ENCODE data around the gene FOXK2. TPM values are rescaled to one million over a fixed set of nuclear protein-coding genes. Genes with fewer than 3 reads are reported as not detected.

The FOXK2 gene
- polyA plus RNA-seq, 10 donors: 34.3 to 45.3 (median 40.1) TPM

DNA sequence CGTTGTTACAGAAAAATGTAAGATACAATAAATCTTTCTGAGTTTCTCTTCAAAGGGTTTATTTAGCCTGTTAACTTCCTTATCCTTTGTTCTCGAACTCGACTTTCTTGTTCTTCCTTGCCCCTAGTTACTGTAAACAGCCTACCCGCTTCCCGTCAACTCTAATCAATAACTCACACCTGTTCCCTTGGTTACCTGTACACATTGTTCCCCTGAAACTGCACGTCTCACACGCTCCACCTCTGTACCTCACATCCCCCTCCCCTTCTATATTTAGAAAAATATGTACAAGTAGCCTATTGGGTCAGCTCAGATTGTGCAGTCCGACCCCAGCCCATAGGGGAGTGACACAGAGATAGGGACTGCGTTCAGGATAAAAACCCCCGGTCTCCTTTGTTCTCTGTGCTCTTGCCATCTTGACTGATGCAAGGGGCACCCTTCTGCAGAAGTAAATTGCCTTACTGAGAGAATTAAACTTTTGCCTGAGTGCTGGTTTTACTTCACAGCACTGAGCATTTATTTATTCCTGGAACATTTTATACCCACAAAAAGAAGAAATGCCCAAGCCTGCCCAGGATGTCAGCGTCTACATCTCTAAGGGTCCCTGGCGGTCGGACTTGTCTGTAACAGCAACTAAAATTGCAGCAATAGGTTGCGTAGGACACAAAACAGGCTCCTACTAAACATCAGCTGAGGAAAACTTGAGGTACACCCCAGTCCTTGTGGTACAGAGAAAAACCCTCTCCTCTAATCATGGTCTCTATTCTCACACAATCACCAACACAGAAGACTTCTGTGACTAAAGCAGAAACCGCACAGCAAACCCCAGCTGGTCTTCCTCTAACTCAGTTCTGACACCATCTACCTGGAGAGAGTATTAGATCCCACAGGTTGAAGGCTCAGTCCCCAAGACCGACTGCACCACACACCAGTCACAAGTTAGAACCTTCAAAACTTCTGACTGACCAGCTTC, 117.4 kb downstream of the FOXK2 start:
- no peak for DNase-seq

DNA sequence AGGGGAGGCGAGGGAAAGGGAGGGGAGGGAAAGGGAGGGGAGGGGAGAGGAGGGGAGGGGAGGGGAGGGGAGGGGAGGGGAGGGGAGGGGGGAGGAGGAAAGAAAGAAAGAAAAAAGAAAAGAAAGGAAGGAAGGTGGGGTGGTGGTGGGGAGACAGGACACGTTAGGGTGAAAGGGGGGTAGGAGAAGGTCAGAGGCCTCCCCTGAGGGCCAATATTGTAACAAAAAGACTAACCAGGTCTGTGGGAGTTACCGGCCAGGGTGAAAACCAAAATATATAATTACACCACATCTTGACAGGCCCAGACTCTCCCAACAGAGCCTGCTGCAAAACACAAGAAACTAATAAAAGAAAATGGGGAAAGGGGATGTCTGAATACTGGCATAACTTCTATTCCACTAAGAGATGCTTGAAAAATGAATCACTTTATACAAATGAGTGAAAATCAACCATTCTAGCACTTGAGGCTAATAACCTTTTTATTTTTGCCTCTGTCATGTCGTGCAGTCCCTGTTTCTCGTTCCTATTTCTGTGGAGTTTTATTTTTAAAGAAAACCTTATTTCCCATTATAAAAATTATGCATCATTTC, 118.7 kb downstream of the FOXK2 start:
- no peak for DNase-seq

DNA sequence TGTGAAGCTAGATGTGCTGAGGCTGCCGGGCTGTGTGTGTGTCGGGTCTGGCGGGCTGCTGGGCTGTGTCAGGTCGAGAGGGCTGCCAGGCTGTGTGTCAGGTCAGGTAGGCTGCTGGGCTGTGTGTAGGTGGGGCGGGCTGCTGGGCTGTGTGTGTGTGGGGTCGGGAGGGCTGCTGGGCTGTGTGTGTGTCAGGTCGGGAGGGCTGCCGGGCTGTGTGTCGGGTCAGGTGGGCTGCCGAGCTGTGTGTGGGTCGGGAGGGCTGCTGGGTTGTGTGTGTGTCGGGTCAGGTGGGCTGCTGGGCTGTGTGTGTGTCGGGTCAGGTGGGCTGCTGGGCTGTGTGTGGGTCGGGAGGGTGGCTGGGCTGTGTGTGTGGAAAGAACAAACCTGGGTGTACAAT, 120.1 kb downstream of the FOXK2 start:
- DNase-seq: no peak

DNA sequence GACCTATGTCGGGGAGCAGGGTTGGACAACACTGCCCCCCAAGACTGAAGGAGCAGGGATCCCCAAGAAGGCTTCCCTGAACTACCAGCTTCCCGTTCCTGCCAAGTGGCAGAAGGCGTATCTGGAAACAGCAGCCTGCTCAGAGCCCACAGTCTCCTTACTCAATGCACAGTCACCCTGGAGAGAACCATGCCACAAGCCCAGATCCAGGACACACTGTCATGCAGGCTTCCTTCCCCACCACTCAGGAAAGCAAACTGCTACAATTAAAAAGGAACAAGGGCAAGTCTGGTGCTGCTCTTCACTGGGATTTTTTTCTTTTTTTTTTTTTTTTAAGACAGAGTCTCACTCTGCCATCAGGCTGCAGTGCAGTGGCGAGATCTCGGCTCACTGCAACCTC, 120.5 kb downstream of the FOXK2 start:
- no peak for DNase-seq

DNA sequence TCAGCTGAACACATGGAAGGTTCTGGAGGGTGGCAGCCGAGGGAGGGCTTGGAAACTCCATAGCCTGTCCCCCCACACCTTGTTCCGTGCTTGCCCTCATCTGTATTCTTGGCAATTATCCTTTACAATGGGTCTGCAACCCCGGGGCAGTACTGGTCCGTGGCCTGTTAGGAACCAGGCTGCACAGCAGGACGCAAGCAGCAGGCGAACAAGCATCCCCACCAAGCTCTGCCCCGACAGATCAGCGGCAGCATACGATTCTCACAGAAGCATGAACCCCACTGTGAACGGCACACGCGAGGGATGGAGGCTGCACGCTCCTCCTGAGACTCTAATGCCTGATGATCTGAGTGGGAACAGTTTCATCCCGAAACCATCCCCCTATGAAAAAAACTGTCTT, 122.5 kb downstream of the FOXK2 start:
- no peak for DNase-seq

DNA sequence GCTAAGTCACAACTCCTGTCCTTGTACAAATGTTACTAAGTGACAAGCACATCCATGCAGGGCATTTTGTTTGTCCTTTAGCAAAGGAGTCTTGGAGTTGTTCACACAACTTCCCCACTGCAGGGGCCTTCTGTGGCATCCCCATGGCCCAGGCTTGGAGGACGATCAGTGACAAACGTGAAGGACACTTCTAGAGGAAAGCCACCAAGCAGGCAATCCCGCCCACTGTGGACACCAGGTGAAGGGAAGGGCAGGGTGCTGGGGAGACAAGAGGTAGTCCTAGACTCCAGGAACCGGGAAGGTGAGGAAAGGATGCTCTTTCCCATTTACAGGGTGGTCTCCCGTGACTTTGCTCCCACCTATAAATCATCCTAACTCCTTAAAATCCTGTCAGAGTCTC, 124.6 kb downstream of the FOXK2 start:
- DNase-seq: no peak

DNA sequence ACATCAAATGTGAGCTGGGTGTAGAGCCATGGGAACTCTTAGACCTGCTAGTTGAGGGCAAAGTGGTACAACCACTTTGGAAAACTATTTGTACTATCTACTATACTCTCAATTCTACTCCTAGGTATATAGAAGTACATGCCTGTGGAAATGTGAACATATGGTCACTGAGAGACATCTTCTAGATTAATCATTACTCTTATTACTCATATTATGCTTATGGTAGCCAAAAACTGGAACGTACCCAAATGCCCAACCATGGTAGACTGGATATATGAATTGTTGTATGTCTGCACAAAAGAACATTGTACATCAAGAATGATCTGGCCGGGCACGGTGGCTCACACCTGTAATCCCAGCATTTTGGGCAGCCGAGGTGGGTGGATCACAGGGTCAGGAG, 126.0 kb downstream of the FOXK2 start:
- no peak for DNase-seq

DNA sequence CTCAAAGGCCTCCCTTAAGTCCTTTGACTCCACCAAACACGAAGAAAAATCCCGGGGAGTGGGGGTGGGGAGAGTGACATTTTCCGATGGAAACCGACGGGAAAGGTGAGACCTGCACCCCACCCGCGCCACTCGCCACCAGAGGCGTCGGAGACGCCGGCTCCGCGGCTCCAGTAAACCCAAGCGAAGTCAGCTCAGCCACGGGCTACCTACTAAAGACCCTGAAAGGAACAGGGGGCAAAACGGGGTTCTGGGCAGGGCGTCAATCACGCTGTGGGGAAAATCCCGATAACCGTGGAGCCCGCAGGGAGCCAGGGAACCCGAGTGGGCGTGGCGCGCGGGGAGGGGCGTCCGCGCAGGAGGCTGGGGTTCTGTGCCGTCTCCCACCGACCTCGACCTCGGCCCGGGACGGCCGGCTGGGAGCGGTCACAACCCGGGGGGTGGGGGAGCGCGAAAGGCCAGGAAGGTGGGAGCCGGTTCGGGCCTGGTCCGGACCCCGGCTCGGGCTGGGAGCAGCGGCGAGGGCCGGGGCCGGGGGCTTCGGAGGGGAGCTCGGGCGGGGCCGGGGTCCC, 128.1 kb downstream of the FOXK2 start:
- DNase-seq: peak in 2 of 3 donors; percentile 27 to 60

DNA sequence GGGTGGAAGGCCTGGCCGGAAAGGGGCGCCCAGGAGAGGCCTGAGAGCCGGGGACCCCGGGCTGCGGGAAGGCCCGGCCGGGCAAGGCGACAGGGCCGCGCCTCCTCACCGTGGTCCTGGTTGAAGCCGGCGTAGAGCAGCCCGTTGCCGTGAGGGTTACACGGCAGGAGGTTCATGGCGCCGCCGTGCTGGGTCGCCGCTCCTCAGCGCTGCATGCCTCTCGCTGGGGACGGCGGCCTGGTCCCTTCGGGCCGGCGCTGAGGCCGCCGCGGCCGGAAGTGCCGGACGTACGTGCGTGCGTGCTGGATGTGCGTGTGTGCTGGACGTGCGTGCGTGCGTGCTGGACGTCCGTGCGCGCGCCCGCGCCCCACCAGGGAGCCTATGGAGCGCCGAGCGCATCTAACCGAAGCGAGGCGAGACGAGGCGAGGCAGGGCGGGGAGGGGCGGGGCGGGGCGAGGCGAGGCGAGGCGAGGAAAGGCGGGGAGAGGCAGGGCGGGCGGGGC, 128.7 kb downstream of the FOXK2 start, which contains the start of gene WDR45B:
TSS of gene WDR45B (minus strand) at position 280 of the 504 bp plus-strand sequence. CDS start at position 176, 104 bp downstream.
- DNase-seq: peak; percentile 97 to 99 (median 98)

DNA sequence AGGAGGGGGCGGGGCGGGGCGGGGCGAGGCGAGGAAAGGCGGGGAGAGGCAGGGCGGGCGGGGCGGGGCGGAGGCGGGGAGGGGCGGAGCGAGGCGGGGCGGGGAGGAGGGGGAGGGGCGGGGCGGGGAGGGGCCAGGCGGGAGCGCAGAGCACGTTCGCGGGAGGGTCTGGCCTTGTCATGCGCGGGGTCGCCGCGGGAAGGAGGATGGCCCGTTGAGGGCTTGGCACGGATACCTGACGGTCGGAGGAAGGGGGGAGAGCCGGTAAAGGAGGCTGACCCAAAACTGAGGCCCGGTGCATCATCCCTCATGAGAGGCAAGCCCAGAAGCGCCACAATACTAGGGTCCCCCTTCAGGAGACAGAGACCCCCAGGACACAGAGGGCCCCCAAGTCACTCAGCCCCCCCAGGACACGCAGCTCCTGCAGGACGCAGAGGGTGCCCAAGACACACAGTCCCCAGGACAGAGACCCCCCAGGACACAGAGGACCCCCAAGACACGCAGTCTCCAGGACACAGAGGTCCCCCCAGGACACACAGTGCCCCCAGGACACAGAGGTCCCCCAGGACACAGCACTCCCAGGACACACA, 129.3 kb downstream of the FOXK2 start:
- DNase-seq: peak in 2 of 3 donors; percentile 41 to 70

DNA sequence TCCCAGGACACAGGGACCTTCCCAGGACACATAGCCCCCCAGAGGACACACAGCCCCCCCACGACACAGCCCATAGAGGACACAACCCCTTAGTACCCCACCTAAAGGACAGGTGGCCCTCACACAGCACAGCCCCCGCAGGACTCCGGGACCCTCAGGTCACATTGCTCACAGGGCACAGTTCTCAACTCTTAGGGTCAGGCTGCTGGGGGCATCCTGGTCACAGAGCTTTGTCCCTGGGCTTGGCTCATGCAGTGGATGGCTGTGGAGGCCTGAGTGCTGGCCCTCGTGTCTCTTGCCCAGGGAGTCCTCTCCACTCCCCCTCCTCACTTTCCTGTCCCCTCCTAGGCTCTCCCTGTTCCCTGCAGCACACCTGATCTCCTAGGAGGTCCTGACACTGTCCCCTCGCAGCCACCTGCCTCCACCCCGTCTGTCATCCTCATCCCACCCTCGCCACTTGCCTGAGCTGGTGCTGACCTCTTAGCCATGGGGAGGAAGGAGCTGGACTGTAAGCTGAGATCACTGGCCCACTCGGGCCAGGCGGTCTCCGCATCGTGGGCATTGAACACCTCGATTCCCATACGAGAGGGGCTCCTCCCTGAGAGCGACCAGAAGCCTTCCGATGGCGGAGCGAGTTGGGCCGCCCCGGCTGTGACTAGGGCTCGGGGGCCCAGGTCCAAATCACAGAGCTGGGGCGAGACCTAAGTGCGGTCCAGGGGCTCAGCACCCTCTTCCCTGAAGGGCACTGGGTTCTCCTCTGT, 130.1 kb downstream of the FOXK2 start:
- peak in 1 of 3 donors; percentile 30 for DNase-seq

DNA sequence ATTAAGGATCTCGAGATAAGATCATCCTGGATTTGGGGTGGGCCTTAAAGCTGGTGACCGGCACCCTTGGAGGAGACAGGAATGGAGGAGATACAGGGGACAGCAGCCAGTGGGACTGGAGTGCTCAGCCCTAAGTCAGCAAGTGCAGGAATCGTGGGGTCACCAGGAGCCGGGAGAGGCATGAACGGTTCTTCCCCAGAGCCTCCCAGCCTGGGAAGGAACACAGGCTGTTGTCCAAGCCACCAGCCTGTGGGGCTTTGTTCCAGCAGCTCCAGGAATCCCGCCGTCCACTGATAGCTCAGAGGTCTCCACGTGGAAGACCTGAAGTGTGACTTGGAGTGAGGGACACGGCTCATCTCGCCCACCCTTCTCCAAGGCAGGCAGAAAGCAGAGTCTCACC, 131.2 kb downstream of the FOXK2 start:
- DNase-seq: no peak

DNA sequence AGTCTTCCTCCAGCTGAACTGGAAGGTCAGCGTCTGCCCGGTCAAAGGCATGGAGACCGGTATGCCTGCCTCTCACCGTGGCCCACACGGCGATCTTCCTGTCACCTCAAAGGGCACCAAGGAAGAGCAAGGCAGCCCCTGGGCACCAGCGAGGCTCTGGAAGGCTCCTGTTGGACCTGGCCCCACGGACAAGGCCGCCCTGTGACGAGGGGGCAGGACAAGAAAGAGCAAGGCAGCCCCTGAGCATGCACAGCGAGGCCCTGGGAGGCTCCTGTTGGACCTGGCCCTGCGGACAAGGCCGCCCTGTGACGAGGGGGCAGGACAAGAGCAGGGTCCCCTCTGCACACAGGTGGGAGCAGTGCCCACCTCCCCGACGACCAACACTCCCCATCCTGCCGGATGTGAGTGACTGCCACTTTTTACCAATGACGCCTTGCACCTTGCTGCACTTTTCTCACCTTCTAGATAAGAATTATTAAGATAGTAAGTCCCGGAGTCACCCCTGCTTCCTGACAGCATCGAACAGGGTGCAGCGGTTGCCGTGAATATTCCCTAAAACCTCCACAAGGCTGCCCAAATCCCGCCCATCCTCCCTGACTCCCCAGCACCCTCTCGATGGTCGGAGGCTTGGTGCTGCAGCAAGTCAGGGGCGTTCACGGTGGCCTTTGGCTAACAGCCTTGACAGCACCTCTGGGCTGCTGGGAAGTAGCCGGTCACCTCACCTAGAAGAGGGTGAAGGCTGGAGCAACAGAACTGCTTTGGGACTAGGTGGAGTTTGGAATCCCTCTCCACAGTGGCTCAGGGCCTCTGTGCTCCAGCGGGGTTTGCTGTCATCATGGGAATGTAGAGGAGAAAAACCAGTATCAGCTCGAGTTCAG, 134.4 kb downstream of the FOXK2 start:
- DNase-seq: no peak

Other genes starting within 250 kb of the FOXK2 start
- 10 to 100 TPM; 60.6 to 74.0 (median 65.9) TPM for gene CSNK1D, start 246.0 kb upstream of the FOXK2 start, polyA plus RNA-seq (ENCODE audit: insufficient read length in 10 of 10)
- gene CD7, start 202.1 kb upstream of the FOXK2 start, polyA plus RNA-seq (ENCODE audit: insufficient read length in 10 of 10): 1 to 10 TPM in 3 of 10 donors, under 1 TPM in 7; 0.27 to 5.9 (median 0.67) TPM
- 10 to 100 TPM in 1 of 10 donors, 1 to 10 TPM in 9; 2.0 to 14.6 (median 2.8) TPM for gene SECTM1, start 186.0 kb upstream of the FOXK2 start, polyA plus RNA-seq (ENCODE audit: insufficient read length in 10 of 10)
- under 1 TPM in 3 of 10 donors, not detected in 7; 0.14 to 0.20 (median 0.15) TPM for gene TEX19, start 160.5 kb upstream of the FOXK2 start, polyA plus RNA-seq (ENCODE audit: insufficient read length in 10 of 10)
- gene UTS2R, start 148.0 kb upstream of the FOXK2 start, polyA plus RNA-seq (ENCODE audit: insufficient read length in 10 of 10): 1 to 10 TPM; 2.2 to 9.3 (median 4.1) TPM
- gene HEXD, start 101.4 kb upstream of the FOXK2 start, polyA plus RNA-seq (ENCODE audit: insufficient read length in 10 of 10): 10 to 100 TPM; 17.0 to 29.4 (median 18.4) TPM
- 10 to 100 TPM; 13.1 to 26.1 (median 19.0) TPM for gene OGFOD3, start 101.1 kb upstream of the FOXK2 start, polyA plus RNA-seq (ENCODE audit: insufficient read length in 10 of 10)
- 10 to 100 TPM; 27.8 to 39.2 (median 29.6) TPM for gene CYBC1, start 69.0 kb upstream of the FOXK2 start, polyA plus RNA-seq (ENCODE audit: insufficient read length in 10 of 10)
- 10 to 100 TPM; 55.4 to 93.2 (median 65.5) TPM for gene NARF, start 61.0 kb upstream of the FOXK2 start, polyA plus RNA-seq (ENCODE audit: insufficient read length in 10 of 10)
- gene WDR45B, start 128.7 kb downstream of the FOXK2 start, polyA plus RNA-seq (ENCODE audit: insufficient read length in 10 of 10): 10 to 100 TPM; 51.5 to 71.7 (median 58.3) TPM
- 10 to 100 TPM; 34.7 to 51.0 (median 44.1) TPM for gene RAB40B, start 179.0 kb downstream of the FOXK2 start, polyA plus RNA-seq (ENCODE audit: insufficient read length in 10 of 10)
- 10 to 100 TPM; 24.0 to 36.4 (median 30.0) TPM for gene FN3KRP, start 197.0 kb downstream of the FOXK2 start, polyA plus RNA-seq (ENCODE audit: insufficient read length in 10 of 10)
- gene FN3K, start 215.9 kb downstream of the FOXK2 start, polyA plus RNA-seq (ENCODE audit: insufficient read length in 10 of 10): 10 to 100 TPM; 12.2 to 19.9 (median 15.9) TPM
- gene TBCD, start 232.3 kb downstream of the FOXK2 start, polyA plus RNA-seq (ENCODE audit: insufficient read length in 10 of 10): 10 to 100 TPM; 53.5 to 86.2 (median 60.0) TPM

Measured in muscle of back (tissue), 11 donors.